Right atrium auricular region (tissue), 2 donors: ENCODE data around the gene ANKRD11. TPM values are rescaled to one million over a fixed set of nuclear protein-coding genes. Genes with fewer than 3 reads are reported as not detected.
"Not testable (repeated sequence)": the region's sequence is repeated elsewhere in the genome, so short reads cannot be mapped to it uniquely, and the experiment has no call there.

Source experiments
- DNase-seq: peaks from one replicate; pipeline ENCODE4 v3.0.0-alpha.2; 2019; ENCODE audit warnings: low spot score
- H3K27ac ChIP-seq, 2 donors: fragments of 200-600 bp; sonication (generic); 1 replicate in 1 of 2; 2 replicates in 1 of 2; pipeline ENCODE4 v1.5.1; 2016 to 2019
- H3K27me3 ChIP-seq, 2 donors: fragments of 200-600 bp; sonication (generic); one replicate each; pipeline versions ENCODE4 v1.5.1 to v1.6.0; 2017 to 2019
- H3K36me3 ChIP-seq: fragments of 200-600 bp; sonication (generic); one replicate; pipeline ENCODE4 v1.5.1; 2016
- H3K4me1 ChIP-seq, 2 donors: fragments of 200-600 bp; sonication (generic); one replicate each; pipeline versions ENCODE4 v1.5.1 to v1.6.0; 2017 to 2019
- H3K4me3 ChIP-seq, 2 donors: fragments of 200-600 bp; sonication (generic); 1 replicate in 1 of 2; 2 replicates in 1 of 2; pipeline ENCODE4 v1.5.1; 2017 to 2019; ENCODE audit warnings: mild to moderate bottlenecking in 1 of 2, moderate library complexity in 1 of 2
- H3K9me3 ChIP-seq, 2 donors: fragments of 200-600 bp; sonication (generic); one replicate each; pipeline ENCODE4 v1.5.1; 2019
- CTCF ChIP-seq, 2 donors: fragments of 200-600 bp; sonication (generic); IDR thresholded peaks; one replicate each; pipeline ENCODE4 v1.5.1; 2019; ENCODE audit warnings: antibody characterized with exemption in 2 of 2
- total RNA-seq, 2 donors: library from RNA; depleted of rRNA; stranded (reverse); fragments of >200 nt; gene quantifications; one replicate each; pipeline ENCODE4 v1.1.0, GENCODE V29; 2016

ANKRD11 gene
- total RNA-seq, 2 donors from 2014 or later: 55.2 to 68.1 TPM

- Histone ChIP-seq H3K27me3 (no peaks in the 10 kb centered on the region), H3K27ac (no peak overlapping the region), H3K9me3 (peaks cover 0 to 3% of the 10 kb centered on the region in 2 donors), H3K4me1 (peaks cover 0 to 12% of the 10 kb centered on the region in 2 donors), H3K36me3 (no peaks in the 10 kb centered on the region), H3K4me3 (peak overlapping the region in 1 of 2 donors; percentile 48)
- no peak for TF ChIP-seq CTCF (IDR thresholded peaks at IDR 0.05)
- DNase-seq: no peak
These were observed 232.4 kb downstream of the ANKRD11 start for GRCh38 chr16:89257757-89258465.

GRCh38 chr16:89257281-89257731 is 233.1 kb downstream of the ANKRD11 start:
- Histone ChIP-seq H3K27me3 (no peaks in the 10 kb centered on the region), H3K4me3 (peak overlapping the region; percentile 38 to 48), H3K4me1 (peaks cover 0 to 12% of the 10 kb centered on the region in 2 donors), H3K36me3 (no peaks in the 10 kb centered on the region), H3K27ac (no peak overlapping the region), H3K9me3 (no peaks in the 10 kb centered on the region)
- no peak for DNase-seq
- TF ChIP-seq CTCF (IDR thresholded peaks at IDR 0.05): no peak

- peak overlapping the region; percentile 38 to 48 for H3K4me3 ChIP-seq
- DNase-seq: peak; percentile 70
These were observed 233.6 kb downstream of the ANKRD11 start for GRCh38 chr16:89256651-89257254.

GRCh38 chr16:89253548-89254287 is 236.6 kb downstream of the ANKRD11 start:
- Histone ChIP-seq H3K9me3 (no peaks in the 10 kb centered on the region), H3K36me3 (no peaks in the 10 kb centered on the region), H3K4me3 (no peak overlapping the region), H3K4me1 (peaks cover 0 to 12% of the 10 kb centered on the region in 2 donors), H3K27me3 (no peaks in the 10 kb centered on the region), H3K27ac (no peak overlapping the region)
- no peak for TF ChIP-seq CTCF (IDR thresholded peaks at IDR 0.05)
- no peak for DNase-seq

More at GRCh38 chr16:89256651-89257254, 233.6 kb downstream of the ANKRD11 start:
- Histone ChIP-seq H3K9me3 (no peaks in the 10 kb centered on the region), H3K27ac (no peak overlapping the region), H3K4me1 (peaks cover 0 to 12% of the 10 kb centered on the region in 2 donors), H3K36me3 (no peaks in the 10 kb centered on the region), H3K27me3 (no peaks in the 10 kb centered on the region)
- no peak for TF ChIP-seq CTCF (IDR thresholded peaks at IDR 0.05)

GRCh38 chr16:89248196-89248982 is 242.0 kb downstream of the ANKRD11 start:
- H3K9me3 ChIP-seq: no peaks in the 10 kb centered on the region
- H3K4me3 ChIP-seq: peak overlapping the region; percentile 44 to 59
- H3K27me3 ChIP-seq: no peaks in the 10 kb centered on the region
- H3K4me1 ChIP-seq: peaks cover 0 to 8% of the 10 kb centered on the region in 2 donors
- H3K36me3 ChIP-seq: no peaks in the 10 kb centered on the region
- DNase-seq: no peak
- TF ChIP-seq CTCF (IDR thresholded peaks at IDR 0.05): no peak
- no peak overlapping the region for H3K27ac ChIP-seq

- H3K9me3 ChIP-seq, H3K27me3 ChIP-seq, H3K27ac ChIP-seq, H3K36me3 ChIP-seq, H3K4me1 ChIP-seq, DNase-seq: not testable (repeated sequence)
- H3K4me3 ChIP-seq: peak overlapping the region; percentile 44 to 59
These were observed 242.7 kb downstream of the ANKRD11 start for GRCh38 chr16:89247734-89248075.
